NCI-H510A treated with DMSO at 0.1 percent for 48 hours (cell line): Measurements from ENCODE around the gene PINLYP.

Experiments used
- DNase-seq: peaks from one replicate; lab custom pipeline; 2025; lab: John Stamatoyannopoulos, UW

Gene PINLYP

GRCh38 chr19:43548706-43549105, 26.9 kb upstream of the PINLYP start:
- DNase-seq, result no peak

DNA sequence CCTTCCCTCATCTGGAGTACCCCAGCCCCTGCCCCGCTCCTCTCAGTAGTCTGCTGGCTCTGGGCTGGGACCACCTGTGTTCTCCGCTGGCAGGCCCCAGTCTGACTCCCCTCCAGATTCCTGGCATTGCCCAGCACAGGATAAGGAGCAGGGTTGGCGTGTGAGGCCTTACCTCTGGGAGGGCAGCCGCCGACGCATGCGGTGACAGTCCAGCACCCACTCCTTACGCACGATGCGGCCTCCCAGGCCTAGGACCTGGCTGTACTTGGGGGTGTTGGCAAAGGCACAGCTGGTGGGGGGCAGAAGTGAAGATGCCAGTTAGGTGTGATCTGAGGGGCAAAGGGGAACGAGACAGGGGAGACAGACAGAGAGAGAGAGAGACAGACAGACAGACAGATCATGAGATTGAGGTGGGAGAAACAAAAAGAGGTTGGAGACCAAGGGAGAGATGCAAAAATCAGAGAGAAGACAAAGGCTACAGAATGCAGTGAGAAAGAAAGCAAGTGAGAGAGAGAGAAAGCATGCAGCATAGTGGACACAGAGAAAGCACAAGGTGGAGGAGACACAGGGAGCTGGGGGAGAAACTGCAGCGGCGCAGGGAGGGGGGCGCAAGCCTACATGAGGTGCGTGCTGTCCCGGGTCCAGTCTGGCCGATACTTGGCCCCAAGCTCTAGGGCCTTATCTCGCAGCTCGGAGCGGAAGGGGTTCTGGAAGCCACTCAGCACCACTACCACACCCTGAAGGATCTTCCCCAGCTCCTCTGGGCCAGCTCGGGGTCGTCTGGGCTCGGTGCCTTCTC, 24.0 kb upstream of the PINLYP start:
- no peak for DNase-seq

- no peak for DNase-seq
These were observed 23.5 kb upstream of the PINLYP start for GRCh38 chr19:43552198-43552450.

DNA sequence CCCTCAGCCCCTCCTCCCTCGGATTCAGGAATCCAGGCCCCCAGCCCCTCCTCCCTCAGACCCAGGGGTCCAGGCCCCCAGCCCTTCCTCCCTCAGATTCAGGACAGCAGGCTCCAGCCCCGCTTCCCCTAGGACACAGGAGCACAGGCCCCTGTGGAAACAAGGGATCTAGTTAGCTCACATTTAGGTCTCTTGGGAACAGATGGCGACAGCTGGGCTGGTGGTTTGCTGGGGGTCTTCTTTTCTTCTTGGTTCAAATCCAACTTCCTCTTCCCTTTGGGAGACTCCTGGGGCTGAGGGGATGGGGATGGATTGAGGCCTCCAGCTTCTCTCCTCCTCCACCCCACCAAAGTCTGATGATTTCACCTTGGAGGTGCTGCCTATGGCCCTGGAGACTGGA, 23.0 kb upstream of the PINLYP start:
- DNase-seq, result no peak

GRCh38 chr19:43553656-43554055, 21.9 kb upstream of the PINLYP start:
- DNase-seq, result no peak

GRCh38 chr19:43554317-43554895, 21.2 kb upstream of the PINLYP start:
- no peak for DNase-seq

- peak; percentile 56 for DNase-seq
These were observed 20.3 kb upstream of the PINLYP start for GRCh38 chr19:43555185-43555770.

DNA sequence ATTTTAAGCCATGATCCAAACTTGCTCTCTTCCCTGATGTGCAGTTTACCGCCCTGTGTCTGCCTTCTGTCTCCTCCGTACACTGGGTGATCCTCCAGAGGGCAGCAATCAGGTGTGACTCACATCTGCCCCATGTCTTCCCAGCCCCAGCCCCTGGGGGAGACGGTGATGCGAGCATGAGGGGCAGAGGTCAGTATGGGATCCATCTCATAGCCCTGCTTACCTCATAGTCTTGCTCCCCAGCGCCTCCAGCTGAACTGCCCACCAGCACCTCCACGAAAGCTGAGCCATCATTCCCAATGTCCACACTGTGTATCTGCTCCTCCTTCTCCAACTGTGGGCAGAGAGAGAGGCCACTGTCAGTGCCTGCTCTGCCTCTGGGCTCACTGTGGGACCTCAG, 14.9 kb upstream of the PINLYP start:
- no peak for DNase-seq

- no peak for DNase-seq
These were observed 14.2 kb upstream of the PINLYP start for GRCh38 chr19:43561139-43561970.

DNA sequence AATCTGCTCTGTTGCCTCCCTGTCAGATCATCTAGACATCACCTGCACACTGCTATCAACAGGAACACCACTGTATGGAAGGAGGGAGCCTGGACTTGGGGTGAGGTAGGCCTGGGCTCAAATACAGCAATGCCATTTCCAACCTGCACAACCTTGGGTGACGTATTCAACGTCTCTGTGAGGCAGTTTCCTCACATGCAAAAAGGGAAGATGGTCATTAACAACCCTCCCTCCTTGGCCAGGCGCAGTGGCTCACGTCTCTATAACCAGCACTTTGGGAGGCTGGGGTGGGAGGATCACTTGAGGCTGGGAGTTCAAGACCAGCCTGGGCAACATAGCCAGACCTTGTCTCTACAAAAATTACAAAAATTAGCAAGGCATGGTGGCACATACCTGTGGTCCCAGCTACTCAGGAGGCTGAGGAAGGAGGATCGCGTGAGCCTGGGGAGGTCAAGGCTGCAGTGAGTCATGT, 13.3 kb upstream of the PINLYP start:
- no peak for DNase-seq

DNA sequence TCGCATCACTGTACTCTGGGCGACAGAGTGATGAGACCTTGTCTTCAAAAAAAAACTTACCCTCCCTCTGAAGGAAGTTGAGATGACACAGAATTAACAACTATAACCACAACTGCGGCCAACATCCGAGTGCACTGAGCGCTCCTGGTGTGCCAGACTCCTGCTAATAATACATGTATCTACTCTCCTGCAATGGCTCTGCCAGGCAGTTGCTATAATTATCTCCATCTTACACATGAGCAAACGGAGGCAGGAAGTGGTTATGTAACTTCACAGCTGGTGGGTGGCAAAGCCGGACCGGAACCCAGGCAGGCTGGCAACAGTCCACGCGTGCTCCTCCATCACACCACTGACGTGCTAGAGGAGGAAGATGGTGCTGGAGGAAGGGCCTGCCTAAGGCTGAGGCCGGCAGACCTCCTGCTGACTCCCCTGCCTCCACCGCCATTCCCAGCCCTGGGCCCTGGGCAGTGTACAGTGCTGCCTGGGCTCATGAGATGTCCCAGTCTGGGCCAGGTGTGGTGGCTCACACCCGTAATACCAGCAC, 12.8 kb upstream of the PINLYP start:
- DNase-seq, result peak; percentile 41

DNA sequence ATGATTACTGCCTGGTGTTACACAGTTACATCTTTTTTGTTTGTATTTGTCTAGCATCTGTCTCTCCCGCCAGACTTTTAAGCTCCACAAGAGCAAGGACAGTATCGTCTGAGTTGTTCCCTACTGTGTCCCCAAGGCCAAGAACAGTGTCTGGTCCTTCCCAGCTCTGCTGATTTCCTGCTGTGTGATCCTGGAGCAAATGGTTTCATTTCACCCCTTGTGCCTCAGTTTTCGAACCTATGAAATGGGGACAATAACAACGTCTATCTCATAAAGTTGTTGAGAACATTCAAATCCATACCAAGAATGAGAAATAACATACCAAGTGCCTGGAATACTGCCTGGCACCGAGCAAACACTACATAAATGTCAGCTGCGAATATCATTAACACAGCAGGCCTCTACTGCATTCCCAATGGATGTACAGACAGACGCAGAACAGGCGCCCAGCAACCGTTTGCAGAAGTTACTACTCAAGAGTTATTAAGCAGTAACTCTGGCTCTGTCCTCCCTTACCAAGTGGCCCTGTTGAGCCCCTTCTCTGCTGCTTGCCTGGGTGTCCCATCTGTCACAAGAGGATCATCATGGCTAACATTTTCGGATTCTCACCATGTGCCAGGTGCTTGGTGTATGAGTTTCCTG, 11.7 kb upstream of the PINLYP start:
- no peak for DNase-seq

DNA sequence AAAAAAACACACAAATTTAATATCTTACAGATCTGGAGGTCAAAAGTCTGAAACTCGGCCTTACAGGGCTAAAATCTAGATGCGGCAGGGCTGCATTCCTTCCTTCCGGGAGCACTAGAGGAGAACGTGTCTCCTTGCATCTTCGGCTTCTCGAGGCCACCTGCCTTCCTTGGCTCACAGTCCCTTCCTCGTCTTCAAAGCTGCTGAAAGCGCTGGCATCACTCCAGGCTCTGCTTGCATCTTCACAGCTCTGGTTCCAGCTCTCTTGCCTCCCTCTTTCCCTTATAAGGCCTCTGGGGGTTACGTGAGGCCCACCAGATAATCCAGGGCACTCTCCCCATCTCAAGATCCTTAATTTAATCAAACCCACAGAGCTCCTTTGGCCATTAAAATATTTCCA, 10.8 kb upstream of the PINLYP start:
- no peak for DNase-seq

GRCh38 chr19:43569657-43570056, 5.9 kb upstream of the PINLYP start:
- no peak for DNase-seq

GRCh38 chr19:43570174-43570791, 5.3 kb upstream of the PINLYP start:
- peak; percentile 57 for DNase-seq

DNA sequence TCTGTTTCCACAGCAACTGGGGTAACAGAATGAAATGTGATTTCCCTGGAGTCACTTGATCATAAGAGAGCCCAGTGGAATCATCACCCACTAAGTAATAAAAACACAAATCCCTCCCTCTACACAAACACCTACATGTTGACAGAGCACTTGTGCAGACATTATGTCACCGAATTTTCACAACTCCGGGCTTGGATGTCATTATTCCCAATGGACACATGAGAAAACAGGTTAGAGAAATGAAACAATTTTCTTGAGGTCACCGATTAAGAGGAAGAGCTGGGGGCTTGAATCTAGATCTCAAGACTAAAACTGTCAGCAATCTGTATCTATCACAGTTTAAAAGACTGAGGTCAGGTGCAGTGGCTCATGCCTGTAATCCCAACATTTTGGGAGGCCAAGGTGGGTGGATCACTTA, 3.4 kb upstream of the PINLYP start:
- DNase-seq, result peak; percentile 37

- DNase-seq, result no peak
These were observed 1.0 kb upstream of the PINLYP start for GRCh38 chr19:43574424-43575155.

DNA sequence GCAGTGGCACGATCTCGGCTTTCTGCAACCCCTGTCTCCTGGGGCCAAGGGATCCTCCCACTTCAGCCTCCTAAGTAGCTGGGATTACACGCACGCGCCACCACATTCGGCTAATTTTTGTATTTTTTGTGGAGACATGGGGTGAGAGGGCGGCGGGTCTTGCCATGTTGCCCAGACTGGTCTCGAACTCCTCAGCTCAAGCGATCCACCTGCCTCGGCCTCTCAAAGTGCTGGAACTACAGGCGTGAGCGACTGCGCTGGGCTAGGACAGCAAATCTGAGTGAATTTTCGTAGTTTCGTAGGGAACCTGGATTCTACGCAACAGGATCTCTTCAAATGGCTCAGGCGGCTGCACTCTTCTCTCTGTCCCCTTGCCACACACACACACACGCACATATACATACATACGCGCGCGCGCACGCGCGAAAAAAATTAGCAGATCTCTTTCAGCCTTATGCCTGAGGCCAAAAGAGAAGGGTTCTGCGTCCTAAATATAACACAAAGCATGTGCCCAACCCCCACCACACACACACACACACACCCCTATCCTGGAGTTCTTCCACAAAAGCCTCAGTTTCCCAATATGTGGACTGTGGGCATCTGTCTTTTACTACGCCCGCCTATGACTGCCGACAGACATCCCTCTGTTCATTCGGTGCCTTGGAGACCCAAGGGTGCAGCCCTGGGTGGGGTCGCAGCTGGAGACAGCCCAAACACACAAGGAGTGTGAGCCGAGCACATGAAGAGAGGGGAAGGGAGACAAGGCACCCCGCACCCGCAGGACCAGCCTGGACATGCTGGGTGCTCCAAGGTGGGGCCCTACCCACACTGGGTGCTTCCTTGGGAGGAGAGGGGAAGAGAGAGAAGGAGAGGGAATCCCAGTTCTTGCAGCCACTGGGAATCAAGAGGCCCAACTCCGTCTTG, 616 bp downstream of the PINLYP start:
- peak; percentile 22 for DNase-seq

DNA sequence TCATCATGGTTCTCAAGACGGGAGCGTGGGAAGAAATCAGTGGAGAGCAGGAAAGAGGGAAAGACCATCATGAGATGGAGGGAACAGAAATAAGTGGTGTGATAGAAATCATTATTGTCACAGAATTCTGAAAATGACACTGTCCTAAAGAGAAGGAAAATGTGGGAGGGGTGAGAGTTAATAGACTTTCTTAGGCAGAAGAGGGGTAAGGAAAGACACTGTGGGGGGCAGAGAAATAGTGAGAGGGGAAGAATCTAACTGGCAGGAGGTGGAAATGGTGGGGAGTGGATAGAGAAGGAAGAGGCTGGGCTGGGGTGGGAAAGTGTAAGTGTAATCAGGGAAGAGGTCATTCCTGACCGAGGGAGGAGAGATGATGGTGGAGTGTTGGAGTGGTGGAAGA, 3.2 kb downstream of the PINLYP start:
- no peak for DNase-seq

DNA sequence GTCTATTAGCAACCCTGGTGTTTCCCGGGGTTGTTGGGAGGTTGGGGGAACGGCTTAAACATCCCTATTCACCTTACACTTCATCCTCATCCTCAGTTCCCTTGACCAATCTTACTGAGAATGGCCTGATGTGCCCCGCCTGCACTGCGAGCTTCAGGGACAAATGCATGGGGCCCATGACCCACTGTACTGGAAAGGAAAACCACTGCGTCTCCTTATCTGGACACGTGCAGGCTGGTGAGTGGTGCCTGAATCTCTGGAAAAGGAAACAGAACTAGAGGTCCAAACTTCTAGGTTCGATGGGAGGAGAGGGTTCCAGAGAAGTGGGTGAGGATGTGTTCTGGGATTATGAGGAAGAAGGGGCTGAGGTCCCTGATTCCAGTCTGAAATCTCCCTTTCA, 5.9 kb downstream of the PINLYP start:
- DNase-seq, result no peak
